Sigmoid colon (tissue), 7 donors: ENCODE measurements around the gene NCOA7. TPM values are rescaled to one million over a fixed set of nuclear protein-coding genes. Genes with fewer than 3 reads are reported as not detected.

Source experiments
- DNase-seq: peaks from one replicate; pipeline ENCODE4 v3.0.0-alpha.2; 2019
- H3K27ac ChIP-seq, 4 donors: fragments of 200-600 bp; sonication (generic); one replicate each; pipeline ENCODE4 v1.5.1; 2016 to 2019; ENCODE audit warnings: mild to moderate bottlenecking in 1 of 4
- H3K27me3 ChIP-seq, 3 donors: fragments of 200-600 bp; sonication (generic); one replicate each; pipeline ENCODE4 v1.5.1; 2019; ENCODE audit warnings: mild to moderate bottlenecking in 1 of 3
- H3K36me3 ChIP-seq, 4 donors: fragments of 200-600 bp; sonication (generic); one replicate each; pipeline ENCODE4 v1.5.1; 2016 to 2019
- H3K4me1 ChIP-seq, 4 donors: fragments of 200-600 bp; sonication (generic); one replicate each; pipeline ENCODE4 v1.5.1; 2017 to 2019
- H3K4me3 ChIP-seq, 4 donors: fragments of 200-600 bp; sonication (generic); one replicate each; pipeline ENCODE4 v1.5.1; 2017 to 2019; ENCODE audit warnings: mild to moderate bottlenecking in 2 of 4, moderate library complexity in 1 of 4
- H3K9me3 ChIP-seq, 4 donors: fragments of 200-600 bp in 3 of 4; sonication (generic) in 3 of 4; one replicate each; pipeline versions ENCODE4 v1.5.1 to v1.6.1; 2013 to 2019
- EP300 ChIP-seq, 4 donors: sonication (generic); formaldehyde crosslinking; IDR thresholded peaks; one replicate each; pipeline ENCODE4 v1.6.1; 2017; ENCODE audit warnings: antibody characterized with exemption in 4 of 4
- POLR2A ChIP-seq, 2 donors: fragments of 450-650 bp; IDR thresholded peaks; one replicate each; pipeline ENCODE4 v1.6.1; 2016; ENCODE audit warnings: antibody characterized with exemption in 2 of 2, mild to moderate bottlenecking in 2 of 2, moderate library complexity in 2 of 2
- POLR2AphosphoS5 ChIP-seq, 4 donors: sonication (generic); formaldehyde crosslinking; IDR thresholded peaks; one replicate each; pipeline ENCODE4 v1.6.1; 2017; ENCODE audit warnings: antibody characterized with exemption in 4 of 4
- WGBS, 2 donors: extraction: QIAGEN DNeasy Blood & Tissue Kit; methylation state at CpG; one replicate each; pipeline ENCODE4 v1.1.7; 2013; 5-methylcytosine and 5-hydroxymethylcytosine counted together
- intact Hi-C: fragments of 100-400 bp; cut with DNase I; formaldehyde crosslinking; loops from one replicate; pipeline ENCODE4 v1.15.1; 2023
- polyA plus RNA-seq, 3 donors: library from polyadenylated mRNA; stranded (reverse); fragments of 200-250 nt; gene quantifications; one replicate each; pipeline ENCODE4 v1.2.3, GENCODE V29; 2013
- small RNA-seq, 3 donors: library from RNA; depleted of rRNA; stranded (forward); fragments of <200 nt; gene quantifications; one replicate each; pipeline ENCODE3, GENCODE V24; 2016
- total RNA-seq, 4 donors: library from RNA; depleted of rRNA; stranded (reverse); fragments of >200 nt; gene quantifications; one replicate each; pipeline ENCODE4 v1.1.0, GENCODE V29; 2016
- TF ChIP-seq, protein P1 (sequence below), 4 experiments: fragments of 450-650 bp in 3 of 4; fragments of 200-600 bp in 1 of 4; IDR thresholded peaks; one replicate each; pipeline ENCODE4 v1.5.1; 2016 to 2019; ENCODE audit warnings: antibody characterized with exemption in 4 of 4, mild to moderate bottlenecking in 3 of 4, moderate library complexity in 2 of 4
- donor health status: healthy with polysubstance abuse.
- donor health status: Bipolar disorder and iron deficiency.
- donor health status: healthy.

NCOA7 gene
- total and polyA plus RNA-seq, 7 donors, result 15.6 to 48.3 (median 27.5) TPM

DNA sequence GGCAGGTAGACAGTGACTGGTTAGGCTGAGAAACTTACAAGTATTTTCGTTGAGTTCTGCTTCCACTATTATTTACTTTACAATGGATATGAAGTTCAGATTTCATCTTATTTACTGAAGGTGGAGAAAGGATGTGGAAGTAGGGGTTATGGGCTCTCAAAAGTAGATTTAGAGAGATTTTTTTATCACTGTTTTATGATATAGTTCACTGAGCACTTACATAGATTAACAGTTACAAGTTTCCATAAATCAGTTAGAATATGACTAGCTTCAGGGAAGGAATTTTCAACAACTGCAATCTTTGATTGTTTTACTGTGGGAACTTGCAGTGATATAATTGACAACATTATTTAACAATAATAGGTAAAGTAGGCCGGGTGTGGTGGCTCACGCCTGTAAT lies 188.3 kb downstream of the NCOA7 start:
- no peaks in the 10 kb centered on the region for H3K9me3 ChIP-seq
- H3K4me1 ChIP-seq, result no peaks in the 10 kb centered on the region
- no peak overlapping the region for H3K27ac ChIP-seq
- DNase-seq, result no peak
- peaks cover 0 to 35% (median 4%) of the 10 kb centered on the region in 4 donors for H3K36me3 ChIP-seq
- no peaks in the 10 kb centered on the region for H3K27me3 ChIP-seq
- 21 to 72% methylated on average over 3 of the region's 3 CpGs for whole genome bisulfite sequencing, 2 donors
- intact Hi-C loops, result no loop called here
- H3K4me3 ChIP-seq, result no peak overlapping the region
- TF ChIP-seq, protein P1, sequence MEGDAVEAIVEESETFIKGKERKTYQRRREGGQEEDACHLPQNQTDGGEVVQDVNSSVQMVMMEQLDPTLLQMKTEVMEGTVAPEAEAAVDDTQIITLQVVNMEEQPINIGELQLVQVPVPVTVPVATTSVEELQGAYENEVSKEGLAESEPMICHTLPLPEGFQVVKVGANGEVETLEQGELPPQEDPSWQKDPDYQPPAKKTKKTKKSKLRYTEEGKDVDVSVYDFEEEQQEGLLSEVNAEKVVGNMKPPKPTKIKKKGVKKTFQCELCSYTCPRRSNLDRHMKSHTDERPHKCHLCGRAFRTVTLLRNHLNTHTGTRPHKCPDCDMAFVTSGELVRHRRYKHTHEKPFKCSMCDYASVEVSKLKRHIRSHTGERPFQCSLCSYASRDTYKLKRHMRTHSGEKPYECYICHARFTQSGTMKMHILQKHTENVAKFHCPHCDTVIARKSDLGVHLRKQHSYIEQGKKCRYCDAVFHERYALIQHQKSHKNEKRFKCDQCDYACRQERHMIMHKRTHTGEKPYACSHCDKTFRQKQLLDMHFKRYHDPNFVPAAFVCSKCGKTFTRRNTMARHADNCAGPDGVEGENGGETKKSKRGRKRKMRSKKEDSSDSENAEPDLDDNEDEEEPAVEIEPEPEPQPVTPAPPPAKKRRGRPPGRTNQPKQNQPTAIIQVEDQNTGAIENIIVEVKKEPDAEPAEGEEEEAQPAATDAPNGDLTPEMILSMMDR (IDR thresholded peaks at IDR 0.05), result no peak
- TF ChIP-seq EP300 (IDR thresholded peaks at IDR 0.05) (no peak), POLR2AphosphoS5 (IDR thresholded peaks at IDR 0.05) (no peak), POLR2A (IDR thresholded peaks at IDR 0.05) (no peak)

Small RNA genes lying within 50 kb of the gene (small RNA-seq; reads per million reads assigned to genes)
- gene RNA5SP216, result 0 reads per million in 3 donors

Other genes with a start within 250 kb of the NCOA7 start
- 1 to 10 TPM; 1.3 to 3.9 (median 2.1) TPM for gene HEY2, start 41.3 kb upstream of the NCOA7 start, total RNA-seq
- 1 to 10 TPM in 1 of 3 donors, not detected in 2; 1.2 TPM for gene HEY2, start 41.3 kb upstream of the NCOA7 start, polyA plus RNA-seq
- 10 to 100 TPM; 41.4 to 49.6 (median 48.3) TPM for gene HINT3, start 165.8 kb downstream of the NCOA7 start, total RNA-seq
- 10 to 100 TPM; 15.0 to 28.0 (median 25.2) TPM for gene HINT3, start 165.8 kb downstream of the NCOA7 start, polyA plus RNA-seq
- gene TRMT11, start 195.6 kb downstream of the NCOA7 start, total RNA-seq, result 10 to 100 TPM; 20.3 to 27.8 (median 25.7) TPM
- 10 to 100 TPM; 11.0 to 12.6 (median 11.3) TPM for gene TRMT11, start 195.6 kb downstream of the NCOA7 start, polyA plus RNA-seq